CD4-positive, alpha-beta T cell treated with Interleukin-4 for 4 hours (primary cell): Measurements from ENCODE around the gene MAPKBP1.

Experiments
- DNase-seq: peaks from one replicate; pipeline ENCODE4 v3.0.0-alpha.2; 2020

The MAPKBP1 gene

GRCh38 chr15:41849204-41849603 lies 74.9 kb downstream of the MAPKBP1 start:
- DNase-seq = no peak

GRCh38 chr15:41849861-41850260 lies 75.6 kb downstream of the MAPKBP1 start:
- no peak for DNase-seq

GRCh38 chr15:41850482-41851166 lies 76.3 kb downstream of the MAPKBP1 start:
- DNase-seq = no peak

GRCh38 chr15:41851167-41851523 lies 76.9 kb downstream of the MAPKBP1 start:
- no peak for DNase-seq

- no peak for DNase-seq
Observed at GRCh38 chr15:41851755-41852370, 77.6 kb downstream of the MAPKBP1 start.

- no peak for DNase-seq
Observed at GRCh38 chr15:41852736-41853590, 78.7 kb downstream of the MAPKBP1 start.

GRCh38 chr15:41853831-41854230 lies 79.5 kb downstream of the MAPKBP1 start:
- DNase-seq = no peak

GRCh38 chr15:41854443-41854842 lies 80.2 kb downstream of the MAPKBP1 start:
- DNase-seq = no peak

- DNase-seq = no peak
Observed at GRCh38 chr15:41855261-41855961, 81.1 kb downstream of the MAPKBP1 start.

- DNase-seq = no peak
Observed at GRCh38 chr15:41856262-41856661, 82.0 kb downstream of the MAPKBP1 start.

- no peak for DNase-seq
Observed at GRCh38 chr15:41856716-41857115, 82.4 kb downstream of the MAPKBP1 start.

- no peak for DNase-seq
Observed at GRCh38 chr15:41857316-41857715, 83.0 kb downstream of the MAPKBP1 start.

- no peak for DNase-seq
Observed at GRCh38 chr15:41858756-41859155, 84.5 kb downstream of the MAPKBP1 start.

- no peak for DNase-seq
Observed at GRCh38 chr15:41860049-41860828, 86.0 kb downstream of the MAPKBP1 start.

GRCh38 chr15:41861736-41862356 lies 87.6 kb downstream of the MAPKBP1 start:
- DNase-seq = no peak

GRCh38 chr15:41862515-41863116 lies 88.3 kb downstream of the MAPKBP1 start:
- DNase-seq = no peak

- DNase-seq = no peak
Observed at GRCh38 chr15:41865490-41866055, 91.3 kb downstream of the MAPKBP1 start.

- DNase-seq = no peak
Observed at GRCh38 chr15:41866263-41866703, 92.0 kb downstream of the MAPKBP1 start.

- DNase-seq = no peak
Observed at GRCh38 chr15:41866872-41867579, 92.7 kb downstream of the MAPKBP1 start.

- DNase-seq = no peak
Observed at GRCh38 chr15:41868321-41868720, 94.0 kb downstream of the MAPKBP1 start.
